HEK293 (cell line): ENCODE results near the gene ERBB2.

Experiments
- CTCF ChIA-PET: fragments of 350-600 bp; formaldehyde crosslinking; extraction: SDS; loops from one replicate; lab custom pipeline; 2021; ENCODE audit warnings: antibody characterized with exemption; lab: Yijun Ruan, JAX
- POLR2A ChIA-PET: fragments of 300-600 bp; formaldehyde crosslinking; extraction: SDS; loops from one replicate; lab custom pipeline; 2020; ENCODE audit warnings: antibody characterized with exemption, inconsistent platforms; lab: Yijun Ruan, JAX
- H3K27ac ChIP-seq: fragments of 200-500 bp; sonication (Bioruptor generic); 2 replicates; pipeline ENCODE4 v1.5.1; 2014; ENCODE audit warnings: low read depth, low read length, control low read depth, inconsistent platforms; ENCODE audit errors: extremely low read depth
- H3K36me3 ChIP-seq, 2 experiments: fragments of 200-500 bp in 1 of 2; sonication (Bioruptor generic) in 1 of 2; 1 replicate in 1 of 2; 2 replicates in 1 of 2; pipeline ENCODE4 v1.5.1; 2014 to 2017; ENCODE audit warnings: inconsistent platforms in 2 of 2, low read length in 2 of 2; ENCODE audit not compliant: control insufficient read depth in 2 of 2, insufficient read depth in 1 of 2
- H3K4me1 ChIP-seq: fragments of 200-500 bp; sonication (Bioruptor generic); 2 replicates; pipeline ENCODE4 v1.5.1; 2014; ENCODE audit warnings: mild to moderate bottlenecking, low read length, inconsistent platforms; ENCODE audit not compliant: control insufficient read depth, insufficient read depth
- H3K4me3 ChIP-seq: 2 replicates; pipeline ENCODE4 v1.5.1; 2011; ENCODE audit warnings: low read depth, mild to moderate bottlenecking, control low read depth, low read length, moderate library complexity
- H3K9me3 ChIP-seq: fragments of 200-500 bp; sonication (Bioruptor generic); 2 replicates; pipeline ENCODE4 v1.5.1; 2014; ENCODE audit warnings: low read depth, low read length, inconsistent platforms; ENCODE audit not compliant: control insufficient read depth, insufficient read depth
- EGR2 ChIP-seq: fragments of 450-650 bp; formaldehyde crosslinking; IDR thresholded peaks from 2 replicates; pipeline ENCODE4 v1.5.1; 2016; ENCODE audit warnings: low read depth, missing biosample characterization, missing genetic modification characterization
- GLIS2 ChIP-seq: fragments of 450-650 bp; formaldehyde crosslinking; IDR thresholded peaks from 2 replicates; pipeline ENCODE4 v1.5.1; 2016; ENCODE audit warnings: missing biosample characterization, missing genetic modification characterization
- KLF1 ChIP-seq: fragments of 450-650 bp; formaldehyde crosslinking; IDR thresholded peaks from 2 replicates; pipeline ENCODE4 v1.5.1; 2016; ENCODE audit warnings: missing biosample characterization, missing genetic modification characterization
- KLF8 ChIP-seq: fragments of 450-650 bp; formaldehyde crosslinking; IDR thresholded peaks from 2 replicates; pipeline ENCODE4 v1.5.1; 2016; ENCODE audit warnings: missing biosample characterization, missing genetic modification characterization
- KLF9 ChIP-seq: fragments of 450-650 bp; formaldehyde crosslinking; IDR thresholded peaks from 2 replicates; pipeline ENCODE4 v1.5.1; 2016; ENCODE audit warnings: missing biosample characterization, missing genetic modification characterization, low read depth
- PATZ1 ChIP-seq: fragments of 450-650 bp; formaldehyde crosslinking; IDR thresholded peaks from 2 replicates; pipeline ENCODE4 v1.5.1; 2016; ENCODE audit warnings: missing biosample characterization, missing genetic modification characterization
- SP2 ChIP-seq: fragments of 450-650 bp; formaldehyde crosslinking; IDR thresholded peaks from 2 replicates; pipeline ENCODE4 v1.5.1; 2016; ENCODE audit warnings: missing biosample characterization, missing genetic modification characterization
- SP3 ChIP-seq: fragments of 450-650 bp; formaldehyde crosslinking; IDR thresholded peaks from 2 replicates; pipeline ENCODE4 v1.5.1; 2016; ENCODE audit warnings: missing biosample characterization, missing genetic modification characterization
- ZBTB20 ChIP-seq: fragments of 450-650 bp; formaldehyde crosslinking; IDR thresholded peaks from 2 replicates; pipeline ENCODE4 v1.5.1; 2016; ENCODE audit warnings: missing biosample characterization, missing genetic modification characterization
- ZBTB8A ChIP-seq: fragments of 450-650 bp; formaldehyde crosslinking; IDR thresholded peaks from 2 replicates; pipeline ENCODE4 v1.5.1; 2016; ENCODE audit warnings: missing biosample characterization, missing genetic modification characterization
- ZFHX2 ChIP-seq: fragments of 450-650 bp; formaldehyde crosslinking; conservative IDR thresholded peaks from 2 replicates; pipeline ENCODE4 v1.5.1; 2016; ENCODE audit warnings: missing biosample characterization, missing genetic modification characterization
- ZFP41 ChIP-seq: fragments of 450-650 bp; formaldehyde crosslinking; IDR thresholded peaks from 2 replicates; pipeline ENCODE4 v1.5.1; 2016; ENCODE audit warnings: missing biosample characterization, missing genetic modification characterization, borderline replicate concordance
- ZNF10 ChIP-seq: fragments of 450-650 bp; formaldehyde crosslinking; IDR thresholded peaks from 2 replicates; pipeline ENCODE4 v1.5.1; 2017; ENCODE audit warnings: missing biosample characterization, missing genetic modification characterization
- ZNF114 ChIP-seq: fragments of 450-650 bp; formaldehyde crosslinking; IDR thresholded peaks from 2 replicates; pipeline ENCODE4 v1.5.0; 2017; ENCODE audit warnings: missing biosample characterization, missing genetic modification characterization
- ZNF121 ChIP-seq: fragments of 450-650 bp; formaldehyde crosslinking; IDR thresholded peaks from 2 replicates; pipeline ENCODE4 v1.5.1; 2016; ENCODE audit warnings: missing biosample characterization, missing genetic modification characterization
- ZNF132 ChIP-seq: fragments of 450-650 bp; formaldehyde crosslinking; IDR thresholded peaks from 2 replicates; pipeline ENCODE4 v1.5.1; 2017; ENCODE audit warnings: missing biosample characterization, missing genetic modification characterization, borderline replicate concordance
- ZNF16 ChIP-seq: fragments of 450-650 bp; formaldehyde crosslinking; IDR thresholded peaks from 2 replicates; pipeline ENCODE4 v1.5.1; 2016; ENCODE audit warnings: low read depth, missing biosample characterization, missing genetic modification characterization
- ZNF184 ChIP-seq: fragments of 450-650 bp; IDR thresholded peaks from 2 replicates; pipeline ENCODE4 v1.5.1; 2018; ENCODE audit warnings: missing biosample characterization, mild to moderate bottlenecking, missing genetic modification characterization
- ZNF2 ChIP-seq: fragments of 450-650 bp; formaldehyde crosslinking; IDR thresholded peaks from 2 replicates; pipeline ENCODE4 v1.5.1; 2016; ENCODE audit warnings: missing biosample characterization, missing genetic modification characterization
- ZNF366 ChIP-seq: fragments of 450-650 bp; formaldehyde crosslinking; conservative IDR thresholded peaks from 2 replicates; pipeline ENCODE4 v1.5.1; 2016; ENCODE audit warnings: missing biosample characterization, missing genetic modification characterization

ERBB2 gene

GRCh38 chr17:39722104-39722503, 22.2 kb downstream of the ERBB2 start:
- no peak overlapping the region for H3K27ac ChIP-seq
- POLR2A ChIA-PET = interaction anchor here (0.7 to 1.4 kb wide), 2 partner anchors 8 to 34 kb away, joined by 3 read pairs; partner anchors contain the start of genes MIEN1 and PGAP3
- no peaks in the 10 kb centered on the region for H3K4me1 ChIP-seq
- H3K4me3 ChIP-seq = no peak overlapping the region
- H3K36me3 ChIP-seq = peaks cover 14 to 66% of the 10 kb centered on the region in 2 experiments; a peak in 2 of 3 replicates
- H3K9me3 ChIP-seq = no peaks in the 10 kb centered on the region
- CTCF ChIA-PET = interaction anchor here (0.7 to 1.2 kb wide), 2 partner anchors 69 to 100 kb away, joined by 3 to 5 read pairs; no protein-coding TSS in a partner anchor
- TF ChIP-seq ZNF121 (peak; percentile 99), ZNF184 (tag by site-specific recombination) (no peak)
- TF ChIP-seq, all 188 proteins: peak for 1

GRCh38 chr17:39722965-39723848, 23.3 kb downstream of the ERBB2 start:
- ChIA-PET CTCF (interaction anchor here (0.7 kb wide), 1 partner anchor 70 kb away, joined by 3 read pairs; no protein-coding TSS in a partner anchor), POLR2A (interaction anchor here (1.0 to 1.4 kb wide), 2 partner anchors 23 to 35 kb away, joined by 3 read pairs; partner anchors contain the start of gene PGAP3)
- Histone ChIP-seq H3K4me3 (no peak overlapping the region), H3K4me1 (no peaks in the 10 kb centered on the region), H3K9me3 (no peaks in the 10 kb centered on the region), H3K27ac (no peak overlapping the region), H3K36me3 (peaks cover 7 to 68% of the 10 kb centered on the region in 2 experiments; a peak in 2 of 3 replicates)
- TF ChIP-seq ZNF10 (tag by site-specific recombination) (peak; percentile 25; the same call in 1 of the 2 replicates), SP3 (peak; percentile 36; the same call in 1 of the 2 replicates), ZNF366 (tag by site-specific recombination) (no peak), GLIS2 (peak; percentile 66), EGR2 (tag by site-specific recombination) (0 out of 2 replicates have a peak, but pooled peaks have one; percentile 43), KLF9 (tag by site-specific recombination) (peak; percentile 91), PATZ1 (tag by site-specific recombination) (0 out of 2 replicates have a peak, but pooled peaks have one; percentile 33), KLF1 (peak; percentile 93), ZNF132 (no peak), ZBTB8A (tag by site-specific recombination) (no peak), ZNF2 (tag by site-specific recombination) (no peak), ZBTB20 (tag by site-specific recombination) (no peak), KLF8 (tag by site-specific recombination) (peak; percentile 40; the same call in 1 of the 2 replicates), SP2 (tag by site-specific recombination) (peak; percentile 58), ZFHX2 (tag by site-specific recombination) (peak; percentile 40), ZNF16 (tag by site-specific recombination) (peak; percentile 84), ZFP41 (tag by site-specific recombination) (no peak), ZNF114 (tag by site-specific recombination) (no peak)
